ENCODE data around the gene SYNE3.

DNA sequence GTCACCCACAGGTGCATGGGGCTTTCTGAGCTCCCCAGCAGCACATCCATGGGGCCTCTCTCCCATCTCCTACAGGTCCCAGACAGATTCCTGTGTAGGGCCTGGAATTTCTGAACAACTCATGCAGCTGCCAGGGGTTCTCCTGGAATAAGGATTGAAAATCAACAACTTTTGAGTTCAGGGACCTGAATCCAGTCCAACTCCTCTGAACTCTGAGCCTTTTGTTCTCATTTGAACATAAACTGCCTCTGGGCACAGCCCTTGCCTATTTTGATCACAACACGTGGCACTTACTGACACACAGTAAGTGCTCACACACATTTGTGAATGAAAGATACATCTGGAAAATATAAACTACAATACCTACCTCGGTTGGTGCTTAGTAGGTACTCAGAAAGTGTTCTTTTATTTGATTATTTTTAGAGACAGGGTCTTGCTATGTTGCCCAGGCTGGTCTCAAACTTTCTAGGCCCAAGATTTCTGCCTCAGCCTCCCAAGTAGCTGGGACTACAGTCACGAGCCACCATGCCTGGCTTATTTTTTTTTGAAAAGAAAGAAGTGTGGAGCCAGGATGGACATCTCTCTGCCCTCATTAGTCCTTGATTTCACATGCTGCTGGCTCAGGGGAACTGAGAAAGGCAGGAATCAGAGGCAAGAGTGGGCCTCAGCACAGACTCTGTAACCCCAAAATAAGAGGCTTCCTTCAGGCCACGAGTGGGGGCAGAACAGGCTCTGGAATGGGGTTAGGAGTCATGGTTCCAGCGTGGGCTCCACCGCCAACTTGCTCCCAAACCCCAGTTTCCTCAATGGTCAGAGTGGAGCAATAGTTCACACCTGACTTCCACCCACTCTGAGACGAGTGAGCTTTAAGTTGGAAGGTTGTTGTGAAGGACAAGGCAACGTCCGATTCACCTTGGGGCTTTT is 27.0 kb downstream of the SYNE3 start:
- TF ChIP-seq CTCF (IDR thresholded peaks at IDR 0.05 in 8 of 11, conservative IDR thresholded peaks at IDR 0.05 in 3 of 11) (no peak), POLR2AphosphoS5 (IDR thresholded peaks at IDR 0.05) (no peak)

All from spleen (tissue), 7 donors.